ENCODE measurements around the gene NKX6-1. TPM values are rescaled to one million over a fixed set of nuclear protein-coding genes. Genes with fewer than 3 reads are reported as not detected.

NKX6-1 gene
- total RNA-seq, 1 experiment from 2014 or later = 0.09 TPM

GRCh38 chr4:84504821-84505220 lies 5.7 kb upstream of the NKX6-1 start:
- no peak overlapping the region for H2BK15ac ChIP-seq (ENCODE audit: low read depth, low read length)
- H3K56ac ChIP-seq (ENCODE audit: insufficient read length, low read depth, low read length) = no peak overlapping the region
- no peak overlapping the region for H2BK120ac ChIP-seq (ENCODE audit: low read depth, low read length, poor library complexity, severe bottlenecking)
- H4K20me1 ChIP-seq (ENCODE audit: control insufficient read depth, insufficient read depth, insufficient read length) = peaks cover 3% of the 10 kb centered on the region
- H3K14ac ChIP-seq (ENCODE audit: insufficient read depth, low read length) = no peak overlapping the region
- no peak overlapping the region for H3K18ac ChIP-seq (ENCODE audit: insufficient read length, low read depth, low read length)
- H4K91ac ChIP-seq (ENCODE audit: insufficient read length, low read depth, low read length) = no peak overlapping the region
- H3K9me3 ChIP-seq (ENCODE audit: control insufficient read depth, low read depth, low read length) = no peaks in the 10 kb centered on the region
- DNase-seq = no peak
- no peaks in the 10 kb centered on the region; the same call in 1 of the 2 replicates for H3K4me1 ChIP-seq (ENCODE audit: insufficient read depth, low read length)
- H3K79me1 ChIP-seq (ENCODE audit: insufficient read depth, low read depth, low read length, poor library complexity, severe bottlenecking) = no peaks in the 10 kb centered on the region
- no peak for TF ChIP-seq CTCF (conservative IDR thresholded peaks at IDR 0.05)
- no CpG with 5 or more reads among the region's 2 CpGs for WGBS (ENCODE audit: extremely low coverage, insufficient read length, low lambda C conversion rate)
- H4K5ac ChIP-seq (ENCODE audit: insufficient read length, low read depth, low read length) = no peak overlapping the region
- H3K36me3 Mint-ChIP-seq (ENCODE audit: insufficient read depth in 1 of 3, low read depth in 3 of 3) = no peaks in the 10 kb centered on the region
- no peak overlapping the region; a peak in 1 of 7 replicates for H3K27ac Mint-ChIP-seq
- no peak overlapping the region for H2BK20ac ChIP-seq (ENCODE audit: low read depth, low read length, poor library complexity, severe bottlenecking)
- no peak overlapping the region for H2BK5ac ChIP-seq (ENCODE audit: insufficient read length, low read length)
- H3K9me3 Mint-ChIP-seq = peaks cover 0 to 3% of the 10 kb centered on the region in 2 experiments; a peak in 1 of 5 replicates
- H3K23ac ChIP-seq (ENCODE audit: insufficient read length, low read depth, low read length) = no peak overlapping the region
- H3K9ac ChIP-seq (ENCODE audit: extremely low read depth, insufficient read length, low read length) = no peak overlapping the region
- H3K27me3 ChIP-seq (ENCODE audit: insufficient read depth, low read length) = peaks cover 40% of the 10 kb centered on the region
- no peak overlapping the region for H3K4me3 Mint-ChIP-seq
- H3K23me2 ChIP-seq (ENCODE audit: insufficient read length, low read depth, low read length, poor library complexity, severe bottlenecking) = no peaks in the 10 kb centered on the region
- H3K79me2 ChIP-seq (ENCODE audit: insufficient read depth, low read length) = no peaks in the 10 kb centered on the region
- H2AFZ ChIP-seq (ENCODE audit: low read length) = no peak overlapping the region
- no peak overlapping the region for H3K27ac ChIP-seq (ENCODE audit: insufficient read length, low read depth, low read length)
- H4K8ac ChIP-seq (replicated peaks; ENCODE audit: insufficient read length, low read depth, low read length) = no peak overlapping the region
- H2BK12ac ChIP-seq (ENCODE audit: insufficient read length, low read depth, low read length) = no peak overlapping the region
- no peak overlapping the region for H3K4ac ChIP-seq (ENCODE audit: low read depth, low read length)
- peaks cover 24 to 42% of the 10 kb centered on the region in 2 experiments for H3K4me1 Mint-ChIP-seq
- no peak overlapping the region for H3K4me2 ChIP-seq (ENCODE audit: insufficient read depth, insufficient read length, low read length)
- no peak overlapping the region for H2AK5ac ChIP-seq (ENCODE audit: insufficient read length, low read length)
- peaks cover 54% of the 10 kb centered on the region for H3K27me3 Mint-ChIP-seq (ENCODE audit: low read depth)
- no peak overlapping the region for H3T11ph ChIP-seq (ENCODE audit: low read length)
